ENCODE data around the gene CAMK2A. TPM values are rescaled to one million over a fixed set of nuclear protein-coding genes. Genes with fewer than 3 reads are reported as not detected.
"Not testable (repeated sequence)": the region's sequence is repeated elsewhere in the genome, so short reads cannot be mapped to it uniquely, and the experiment has no call there.

Gene CAMK2A
- total RNA-seq, 1 donor from 2014 or later = 4.0 TPM

- no peaks in the 10 kb centered on the region for H3K9me3 Mint-ChIP-seq
- no peak for TF ChIP-seq CTCF (IDR thresholded peaks at IDR 0.05; ENCODE audit: unreplicated experiment)
- no peak overlapping the region for H3K4me3 Mint-ChIP-seq
- H3K4me1 Mint-ChIP-seq = peaks cover 5% of the 10 kb centered on the region
- H3K27ac Mint-ChIP-seq = no peak overlapping the region
- no peaks in the 10 kb centered on the region for H3K27me3 Mint-ChIP-seq (ENCODE audit: low read depth)
- no peak for DNase-seq (ENCODE audit: low spot score in 2 of 2, unreplicated experiment in 2 of 2)
- no peaks in the 10 kb centered on the region for H3K36me3 Mint-ChIP-seq
Measured at GRCh38 chr5:150236313-150236712, 53.3 kb downstream of the CAMK2A start.

- no peaks in the 10 kb centered on the region for H3K36me3 Mint-ChIP-seq
- H3K27me3 Mint-ChIP-seq (ENCODE audit: low read depth) = no peaks in the 10 kb centered on the region
Measured at GRCh38 chr5:150235500-150235854, 54.1 kb downstream of the CAMK2A start.

GRCh38 chr5:150234576-150235499, 54.7 kb downstream of the CAMK2A start:
- Mint-ChIP-seq H3K27ac (no peak overlapping the region), H3K27me3 (ENCODE audit: low read depth) (no peaks in the 10 kb centered on the region), H3K4me3 (no peak overlapping the region), H3K9me3 (no peaks in the 10 kb centered on the region), H3K4me1 (peaks cover 5% of the 10 kb centered on the region), H3K36me3 (no peaks in the 10 kb centered on the region)
- no peak for DNase-seq (ENCODE audit: low spot score in 2 of 2, unreplicated experiment in 2 of 2)
- TF ChIP-seq CTCF (IDR thresholded peaks at IDR 0.05; ENCODE audit: unreplicated experiment) = no peak

More at GRCh38 chr5:150235500-150235854, 54.1 kb downstream of the CAMK2A start:
- TF ChIP-seq CTCF (IDR thresholded peaks at IDR 0.05; ENCODE audit: unreplicated experiment) = no peak
- no peak overlapping the region for H3K4me3 Mint-ChIP-seq
- H3K27ac Mint-ChIP-seq = no peak overlapping the region
- no peaks in the 10 kb centered on the region for H3K9me3 Mint-ChIP-seq
- no peak for DNase-seq (ENCODE audit: low spot score in 2 of 2, unreplicated experiment in 2 of 2)
- peaks cover 5% of the 10 kb centered on the region for H3K4me1 Mint-ChIP-seq

- H3K27me3 Mint-ChIP-seq (ENCODE audit: low read depth); H3K27ac Mint-ChIP-seq; H3K36me3 Mint-ChIP-seq; H3K4me3 Mint-ChIP-seq; H3K9me3 Mint-ChIP-seq; DNase-seq (ENCODE audit: low spot score in 2 of 2, unreplicated experiment in 2 of 2); H3K4me1 Mint-ChIP-seq: not testable (repeated sequence)
Measured at GRCh38 chr5:150233706-150234105, 55.9 kb downstream of the CAMK2A start.

GRCh38 chr5:150230842-150231241, 58.7 kb downstream of the CAMK2A start:
- H3K9me3 Mint-ChIP-seq = no peaks in the 10 kb centered on the region
- TF ChIP-seq CTCF (IDR thresholded peaks at IDR 0.05; ENCODE audit: unreplicated experiment) = no peak
- no peak overlapping the region for H3K27ac Mint-ChIP-seq
- DNase-seq (ENCODE audit: low spot score in 2 of 2, unreplicated experiment in 2 of 2) = no peak
- no peak overlapping the region for H3K4me3 Mint-ChIP-seq
- H3K27me3 Mint-ChIP-seq (ENCODE audit: low read depth) = no peaks in the 10 kb centered on the region
- H3K36me3 Mint-ChIP-seq = no peaks in the 10 kb centered on the region
- peaks cover 5% of the 10 kb centered on the region for H3K4me1 Mint-ChIP-seq

GRCh38 chr5:150229571-150229970, 60.0 kb downstream of the CAMK2A start:
- Mint-ChIP-seq H3K27ac (no peak overlapping the region), H3K27me3 (ENCODE audit: low read depth) (no peaks in the 10 kb centered on the region), H3K4me1 (no peaks in the 10 kb centered on the region), H3K36me3 (no peaks in the 10 kb centered on the region), H3K9me3 (no peaks in the 10 kb centered on the region), H3K4me3 (no peak overlapping the region)
- no peak for DNase-seq (ENCODE audit: low spot score in 2 of 2, unreplicated experiment in 2 of 2)
- no peak for TF ChIP-seq CTCF (IDR thresholded peaks at IDR 0.05; ENCODE audit: unreplicated experiment)
